ENCODE results near the gene LRRC8C.

Gene LRRC8C

GRCh38 chr1:89725011-89725370 lies 92.1 kb downstream of the LRRC8C start:
- no peak overlapping the region for H3K27ac ChIP-seq
- TF ChIP-seq CTCF (IDR thresholded peaks at IDR 0.05) = no peak
- TF ChIP-seq ZFX (IDR thresholded peaks at IDR 0.05; ENCODE audit: borderline replicate concordance) = no peak

- TF ChIP-seq ZFX (IDR thresholded peaks at IDR 0.05; ENCODE audit: borderline replicate concordance) = no peak
- TF ChIP-seq CTCF (IDR thresholded peaks at IDR 0.05) = no peak
- H3K27ac ChIP-seq = no peak overlapping the region
Measured at GRCh38 chr1:89725631-89726030, 92.7 kb downstream of the LRRC8C start.

DNA sequence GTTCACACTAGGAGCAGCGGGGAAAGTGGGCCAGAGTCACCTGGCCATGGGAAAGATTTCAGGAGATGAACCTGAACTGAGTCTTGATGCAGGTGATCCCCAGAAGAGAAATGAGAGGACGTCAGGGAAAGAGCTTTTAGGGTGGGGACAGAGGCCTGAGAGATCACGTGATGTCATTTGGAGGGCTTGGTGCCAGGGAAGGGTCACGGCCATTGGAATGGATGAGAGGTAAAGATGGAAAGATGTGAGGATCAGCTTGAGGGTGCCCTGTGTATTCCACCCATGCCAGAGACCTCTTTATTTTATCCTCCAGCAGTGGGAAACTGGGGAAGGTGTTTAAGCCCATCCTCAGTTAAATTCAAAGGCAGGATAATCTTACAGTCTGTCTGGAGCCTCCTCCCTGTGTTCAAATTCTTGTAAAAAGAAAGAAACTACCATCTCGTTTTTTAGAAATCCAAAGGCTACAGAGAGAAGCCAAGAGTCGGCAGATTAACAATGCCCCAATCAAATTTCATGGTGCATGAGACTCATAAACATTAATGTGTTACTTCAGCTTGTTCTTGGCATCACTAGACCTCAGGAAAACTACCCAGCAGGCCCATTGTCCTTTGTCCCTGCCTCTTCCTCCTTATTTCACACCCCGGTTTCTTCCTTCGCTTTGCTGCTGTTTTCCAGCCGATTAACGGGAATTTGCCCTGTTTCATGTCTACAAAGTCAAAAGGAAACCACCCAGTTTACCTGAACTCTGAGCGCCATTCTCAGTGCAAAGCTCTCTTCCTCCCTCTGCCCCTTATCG lies 94.8 kb downstream of the LRRC8C start:
- H3K27ac ChIP-seq = no peak overlapping the region
- TF ChIP-seq ZFX (IDR thresholded peaks at IDR 0.05; ENCODE audit: borderline replicate concordance) (no peak), CTCF (IDR thresholded peaks at IDR 0.05) (no peak)

DNA sequence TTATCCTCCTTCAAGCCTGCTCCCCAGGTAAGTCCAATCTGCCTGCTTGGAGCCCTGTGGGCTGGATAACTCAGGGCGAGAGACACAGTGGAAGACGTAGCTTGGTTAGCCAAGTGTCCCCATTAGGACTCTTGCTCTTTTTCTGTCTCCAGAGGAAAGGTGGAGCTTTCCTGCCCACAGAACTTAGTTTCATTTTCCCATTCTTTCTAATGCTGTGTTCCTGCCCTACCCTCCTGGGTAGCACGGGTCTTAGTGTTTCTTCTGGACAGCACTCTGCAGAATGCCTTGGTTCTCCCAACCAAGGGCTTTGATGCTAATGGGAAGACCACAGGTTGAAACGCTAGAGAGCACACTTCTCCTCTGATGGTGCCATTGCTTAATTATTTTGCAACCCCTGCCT lies 95.5 kb downstream of the LRRC8C start:
- no peak overlapping the region for H3K27ac ChIP-seq
- TF ChIP-seq ZFX (IDR thresholded peaks at IDR 0.05; ENCODE audit: borderline replicate concordance) (no peak), CTCF (IDR thresholded peaks at IDR 0.05) (no peak)

GRCh38 chr1:89732206-89732605 lies 99.3 kb downstream of the LRRC8C start:
- H3K27ac ChIP-seq = no peak overlapping the region
- no peak for TF ChIP-seq CTCF (IDR thresholded peaks at IDR 0.05)
- TF ChIP-seq ZFX (IDR thresholded peaks at IDR 0.05; ENCODE audit: borderline replicate concordance) = no peak

DNA sequence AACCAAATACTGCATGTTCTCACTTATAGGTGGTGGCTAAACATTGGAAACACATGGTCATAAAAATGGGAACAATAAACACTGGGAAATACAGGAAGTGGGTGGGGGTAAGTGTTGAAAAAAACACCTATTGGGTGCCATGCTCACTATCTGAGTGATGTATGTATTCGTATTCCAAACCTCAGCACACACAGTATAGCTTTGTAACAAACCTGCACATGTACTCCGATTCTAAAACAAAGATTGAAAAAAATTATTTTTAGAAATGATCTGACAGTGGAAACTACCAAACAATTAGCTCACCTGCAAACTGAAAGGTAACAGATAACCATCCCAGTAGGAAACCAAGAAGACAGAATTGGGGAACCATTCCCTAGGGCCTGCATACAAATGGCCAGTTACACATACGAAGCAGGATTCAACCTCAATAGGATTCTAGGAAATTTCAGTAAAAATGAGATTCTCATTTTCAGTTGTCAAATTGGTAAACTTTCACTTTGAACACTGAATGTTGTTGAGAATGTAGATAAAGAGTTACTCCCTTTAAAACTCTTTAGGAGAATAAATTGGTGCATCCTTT lies 99.8 kb downstream of the LRRC8C start:
- H3K27ac ChIP-seq = no peak overlapping the region
- TF ChIP-seq ZFX (IDR thresholded peaks at IDR 0.05; ENCODE audit: borderline replicate concordance) = no peak
- TF ChIP-seq CTCF (IDR thresholded peaks at IDR 0.05) = no peak

- no peak for TF ChIP-seq ZFX (IDR thresholded peaks at IDR 0.05; ENCODE audit: borderline replicate concordance)
- no peak for TF ChIP-seq CTCF (IDR thresholded peaks at IDR 0.05)
- no peak overlapping the region for H3K27ac ChIP-seq
Measured at GRCh38 chr1:89733748-89734147, 100.8 kb downstream of the LRRC8C start.
